Articular chondrocyte of knee joint (primary cell): ENCODE data around the gene GNG12. TPM values are rescaled to one million over a fixed set of nuclear protein-coding genes. Genes with fewer than 3 reads are reported as not detected.

Source experiments
- small RNA-seq: library from RNA; depleted of rRNA; stranded (forward); fragments of <200 nt; gene quantifications from one replicate; pipeline ENCODE3, GENCODE V24; 2012
- total RNA-seq: library from RNA; depleted of rRNA; stranded (reverse); fragments of >200 nt; gene quantifications from 2 replicates; pipeline ENCODE4 v1.2.3, GENCODE V29; 2012

GNG12 gene
- total RNA-seq: 310 and 313 TPM in 2 replicates

DNA sequence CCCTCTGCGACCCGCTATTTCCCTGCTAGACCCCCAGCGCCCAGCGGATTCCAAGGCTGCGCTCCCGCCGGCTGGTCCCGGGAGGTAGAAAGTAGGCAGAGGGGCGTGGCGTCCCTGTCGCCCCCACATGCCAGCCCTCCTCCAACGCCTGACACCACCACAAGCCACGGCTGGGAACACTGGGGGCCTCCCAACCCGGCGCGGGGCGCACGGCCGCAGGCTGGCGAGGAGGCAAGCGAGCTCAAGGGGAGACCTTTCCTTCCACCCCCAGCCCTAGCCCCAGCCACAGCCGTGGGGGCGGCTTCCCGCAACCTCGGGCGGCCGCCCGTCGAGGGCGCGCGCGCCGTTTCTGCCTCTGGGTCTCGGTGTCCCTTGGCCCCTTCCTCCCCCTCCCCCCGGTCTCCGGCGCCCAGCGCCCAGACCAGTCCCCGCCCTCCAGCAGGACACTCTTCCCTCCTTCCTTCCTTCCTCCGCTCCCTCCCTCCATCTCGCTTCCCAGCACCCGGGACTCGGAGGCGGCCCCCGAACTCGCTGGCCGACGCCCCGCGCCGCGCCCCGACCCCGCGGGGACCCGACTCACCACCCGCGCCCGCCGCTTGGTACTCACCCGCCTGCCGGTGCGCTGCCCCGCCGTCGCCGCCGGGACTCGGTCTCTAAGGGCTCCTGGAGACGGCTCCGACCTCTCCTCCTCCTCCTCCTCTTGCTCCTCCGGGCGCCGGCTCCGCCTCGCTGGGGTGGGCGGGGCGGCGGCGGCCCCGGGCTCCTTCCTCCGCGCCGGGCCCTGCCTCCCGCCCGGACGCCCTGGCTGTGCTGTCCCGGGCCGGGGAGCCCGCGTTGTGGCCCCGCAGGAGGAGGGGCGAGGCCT lies at the start of gene GNG12:
TSS of gene GNG12 (minus strand) at position 731 of the 865 bp plus-strand sequence. CDS start 125,781 bp downstream, outside the sequence.

DNA sequence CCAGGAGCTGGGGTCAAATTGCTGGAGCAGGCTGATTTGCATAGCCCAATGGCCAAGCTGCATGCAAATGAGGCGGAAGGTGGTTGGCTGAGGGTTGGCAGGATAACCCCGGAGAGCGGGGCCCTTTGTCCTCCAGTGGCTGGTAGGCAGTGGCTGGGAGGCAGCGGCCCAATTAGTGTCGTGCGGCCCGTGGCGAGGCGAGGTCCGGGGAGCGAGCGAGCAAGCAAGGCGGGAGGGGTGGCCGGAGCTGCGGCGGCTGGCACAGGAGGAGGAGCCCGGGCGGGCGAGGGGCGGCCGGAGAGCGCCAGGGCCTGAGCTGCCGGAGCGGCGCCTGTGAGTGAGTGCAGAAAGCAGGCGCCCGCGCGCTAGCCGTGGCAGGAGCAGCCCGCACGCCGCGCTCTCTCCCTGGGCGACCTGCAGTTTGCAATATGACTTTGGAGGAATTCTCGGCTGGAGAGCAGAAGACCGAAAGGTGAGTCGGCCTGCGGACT lies 148.2 kb downstream of the GNG12 start, which contains the start of gene GADD45A:
TSS of gene GADD45A (plus strand) at position 135 of the 491 bp plus-strand sequence. CDS start at position 429, 294 bp downstream.

Small RNAs within 50 kb of the gene (small RNA-seq; reads per million reads assigned to genes)
- gene RN7SL392P (not detected), gene RNU7-80P (not detected)

Other genes starting within 250 kb of the GNG12 start
- gene GADD45A, start 148.3 kb downstream of the GNG12 start, total RNA-seq: 15.5 and 30.5 TPM in 2 replicates
- gene DIRAS3, start 217.2 kb upstream of the GNG12 start, total RNA-seq: 0.43 and 1.0 TPM in 2 replicates